B cell (primary cell): ENCODE data around the gene IL11RA. TPM values are rescaled to one million over a fixed set of nuclear protein-coding genes. Genes with fewer than 3 reads are reported as not detected.

Source experiments
- ATAC-seq: fragments of 200-7000 bp; cut with Tn5 transposase; one replicate; pipeline ENCODE4 v1.10.0; 2021; ENCODE audit warnings: low read depth, mild to moderate bottlenecking, moderate number of reproducible peaks, moderate library complexity
- CTCF ChIA-PET: fragments of 350-600 bp; sonication (Branson Sonifier 250); formaldehyde crosslinking; loops from one replicate; lab custom pipeline; 2021; ENCODE audit warnings: antibody characterized with exemption, inconsistent platforms; lab: Charles Lee
- POLR2A ChIA-PET: fragments of 350-600 bp; sonication (Branson Sonifier 250); formaldehyde crosslinking; loops from one replicate; lab custom pipeline; 2021; ENCODE audit warnings: antibody characterized with exemption; lab: Charles Lee
- DNase-seq: peaks from one replicate; pipeline ENCODE4 v3.0.0; 2013
- H2AFZ ChIP-seq: 2 replicates; pipeline ENCODE4 v1.6.1; 2012; ENCODE audit warnings: mild to moderate bottlenecking, low read depth, low read length; ENCODE audit not compliant: insufficient read depth, poor library complexity, severe bottlenecking
- H3K27ac ChIP-seq, 2 donors: 1 replicate in 1 of 2; 2 replicates in 1 of 2; pipeline ENCODE4 v1.5.1; 2012 to 2013; ENCODE audit warnings: low read length in 2 of 2, mild to moderate bottlenecking in 2 of 2, moderate library complexity in 1 of 2
- H3K27me3 ChIP-seq, 4 experiments: fragments of 200-600 bp in 1 of 4; sonication (generic) in 1 of 4; replicated peaks in 1 of 4; 1 replicate in 2 of 4; 2 replicates in 2 of 4; pipeline versions ENCODE4 v1.6.1 to v1.7.0; 2013 to 2016; ENCODE audit warnings: low read length in 3 of 4, mild to moderate bottlenecking in 2 of 4, mixed read lengths in 1 of 4, moderate library complexity in 1 of 4; ENCODE audit not compliant: insufficient read depth in 4 of 4, control insufficient read depth in 3 of 4; ENCODE audit errors: control extremely low read depth in 1 of 4
- H3K36me3 ChIP-seq, 2 experiments: replicated peaks in 1 of 2; 1 replicate in 1 of 2; 2 replicates in 1 of 2; pipeline versions ENCODE4 v1.6.1 to v1.7.1; 2013; ENCODE audit warnings: low read length in 1 of 2; ENCODE audit not compliant: insufficient read depth in 2 of 2, control insufficient read depth in 1 of 2; ENCODE audit errors: control extremely low read depth in 1 of 2, extremely low read depth in 1 of 2
- H3K4me1 ChIP-seq, 2 donors: fragments of 200-600 bp in 1 of 2; sonication (generic) in 1 of 2; 1 replicate in 1 of 2; 2 replicates in 1 of 2; pipeline versions ENCODE4 v1.5.1 to v1.6.1; 2013 to 2017; ENCODE audit warnings: low read length in 2 of 2; ENCODE audit not compliant: control insufficient read depth in 2 of 2, insufficient read depth in 2 of 2
- H3K4me2 ChIP-seq: replicated peaks from 2 replicates; pipeline ENCODE3; 2012; ENCODE audit warnings: mild to moderate bottlenecking, low read depth, low read length; ENCODE audit not compliant: poor library complexity, severe bottlenecking
- H3K4me3 ChIP-seq, 5 experiments: fragments of 200-600 bp in 1 of 5; sonication (generic) in 1 of 5; 1 replicate in 3 of 5; 2 replicates in 2 of 5; pipeline versions ENCODE4 v1.5.1 to v1.7.0; 2011 to 2016; ENCODE audit warnings: low read length in 4 of 5, mild to moderate bottlenecking in 4 of 5, low read depth in 2 of 5, control low read depth in 1 of 5, moderate library complexity in 1 of 5; ENCODE audit not compliant: insufficient read depth in 1 of 5; ENCODE audit errors: control extremely low read depth in 1 of 5, extremely low read depth in 1 of 5
- H3K79me2 ChIP-seq: fragments of 200-600 bp; sonication (generic); one replicate; pipeline ENCODE4 v1.6.0; 2016; ENCODE audit warnings: low read length; ENCODE audit not compliant: control insufficient read depth, insufficient read depth
- H3K9ac ChIP-seq: fragments of 200-600 bp; sonication (generic); 2 replicates; pipeline ENCODE4 v1.6.1; 2017; ENCODE audit warnings: mild to moderate bottlenecking, low read length, moderate library complexity
- H3K9me3 ChIP-seq, 3 donors: one replicate each; pipeline versions ENCODE4 v1.6.1 to v1.7.1; 2013; ENCODE audit warnings: low read length in 2 of 3; ENCODE audit not compliant: control insufficient read depth in 2 of 3, insufficient read depth in 1 of 3; ENCODE audit errors: control extremely low read depth in 1 of 3
- H4K20me1 ChIP-seq: 2 replicates; pipeline ENCODE4 v1.6.0; 2012; ENCODE audit warnings: mild to moderate bottlenecking, low read length; ENCODE audit not compliant: insufficient read depth, control insufficient read depth, poor library complexity, severe bottlenecking
- H3K27ac Mint-ChIP-seq: one replicate; pipeline ENCODE4 v1.8.0; 2021; ENCODE audit warnings: mixed read lengths
- H3K27me3 Mint-ChIP-seq: one replicate; pipeline ENCODE4 v1.8.0; 2021; ENCODE audit warnings: mixed read lengths
- H3K4me1 Mint-ChIP-seq: one replicate; pipeline ENCODE4 v1.8.0; 2021; ENCODE audit warnings: mixed read lengths
- H3K4me3 Mint-ChIP-seq: one replicate; pipeline ENCODE4 v1.8.0; 2021; ENCODE audit warnings: mixed read lengths
- H3K9me3 Mint-ChIP-seq: one replicate; pipeline ENCODE4 v1.8.0; 2022; ENCODE audit warnings: mixed read lengths; ENCODE audit not compliant: insufficient read depth
- EZH2 ChIP-seq: IDR thresholded peaks from 2 replicates; pipeline ENCODE4 v1.6.1; 2012; ENCODE audit warnings: borderline replicate concordance, low read depth, mild to moderate bottlenecking, moderate library complexity, low read length; ENCODE audit not compliant: insufficient read depth, poor library complexity, severe bottlenecking
- whole genome bisulfite sequencing: methylation state at CpG from one replicate; pipeline ENCODE4 v1.1.5; 2013; ENCODE audit warnings: missing lambda C conversion rate; ENCODE audit not compliant: insufficient coverage; 5-methylcytosine and 5-hydroxymethylcytosine counted together
- intact Hi-C: fragments of 100-400 bp; cut with micrococcal nuclease; formaldehyde crosslinking; loops from one replicate; pipeline ENCODE4 v1.10.0; 2022
- polyA plus RNA-seq: library from polyadenylated mRNA; depleted of rRNA; stranded (reverse); fragments of >200 nt; gene quantifications from 2 replicates; pipeline ENCODE4 v1.2.3, GENCODE V29; 2012
- total RNA-seq, 2 donors: library from RNA; stranded (reverse); fragments of 120-200 nt in 1 of 2; gene quantifications; 1 replicate in 1 of 2; 2 replicates in 1 of 2; pipeline versions ENCODE4 v1.2.3 to v1.2.4, GENCODE V29; 2013 to 2022
- TF ChIP-seq, protein P1 (sequence below): fragments of 200-600 bp; IDR thresholded peaks from one replicate; pipeline ENCODE4 v1.8.0; 2022; ENCODE audit warnings: antibody characterized with exemption, mild to moderate bottlenecking

IL11RA gene
- total and polyA plus RNA-seq, 2 donors (not counting 1 experiment from before 2014, with no cell fraction given), result 47.3 to 58.0 TPM

DNA sequence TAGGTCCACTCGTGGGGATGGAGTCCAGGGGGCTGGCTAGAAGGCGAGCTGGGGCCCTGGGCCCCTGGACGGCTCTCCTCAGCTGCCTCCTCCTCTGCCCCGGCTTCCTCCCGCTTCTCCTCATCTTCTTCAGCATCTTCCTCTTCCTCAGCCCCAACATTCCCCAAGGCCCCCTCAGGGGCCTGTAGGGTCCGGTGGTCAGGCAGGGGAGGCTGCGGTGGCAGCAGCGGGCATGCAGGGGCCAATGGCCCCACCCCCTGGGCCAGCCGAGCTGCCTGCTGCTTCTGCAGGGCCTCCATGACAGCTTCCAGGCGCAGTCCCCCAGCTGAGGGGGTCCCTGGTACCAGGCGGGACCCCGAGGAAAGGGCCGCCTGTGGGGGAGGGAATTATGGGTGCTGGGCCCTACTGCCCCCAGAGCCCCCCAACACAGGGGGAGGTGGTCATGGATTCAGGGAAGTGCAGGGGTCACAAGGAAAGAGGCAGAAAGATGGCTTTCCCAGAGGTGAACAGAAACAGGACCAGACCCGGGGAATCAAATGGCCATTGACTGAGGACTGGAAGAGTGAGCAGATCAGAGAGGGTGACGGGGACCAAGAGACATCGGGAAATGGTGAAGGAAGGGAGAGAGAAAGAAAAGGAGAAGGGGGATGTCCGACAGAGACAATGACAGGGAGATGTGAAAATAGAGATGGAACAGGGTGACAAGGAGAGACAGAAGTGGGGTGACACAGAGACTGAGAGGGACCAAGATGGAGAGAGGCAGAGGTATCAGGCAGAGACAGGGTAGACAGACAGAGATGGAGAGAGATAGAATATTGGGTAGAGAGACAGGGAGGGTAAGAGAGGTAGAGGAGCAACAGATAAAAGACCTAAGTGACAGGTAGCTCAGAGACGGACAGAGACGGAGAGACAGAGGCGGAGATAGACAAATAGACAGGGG, 24.0 kb upstream of the IL11RA start:
- ChIA-PET CTCF (interaction anchor here (1.0 kb wide), 1 partner anchor 8 kb away, joined by 3 read pairs; the partner anchor contains the start of gene DCTN3), POLR2A (no interaction called here)
- Mint-ChIP-seq H3K9me3 (no peaks in the 10 kb centered on the region), H3K27ac (peak overlapping the region; percentile 1), H3K4me1 (peaks cover 22% of the 10 kb centered on the region), H3K4me3 (peak overlapping the region; percentile 85), H3K27me3 (peaks cover 61% of the 10 kb centered on the region)
- TF ChIP-seq, protein P1, sequence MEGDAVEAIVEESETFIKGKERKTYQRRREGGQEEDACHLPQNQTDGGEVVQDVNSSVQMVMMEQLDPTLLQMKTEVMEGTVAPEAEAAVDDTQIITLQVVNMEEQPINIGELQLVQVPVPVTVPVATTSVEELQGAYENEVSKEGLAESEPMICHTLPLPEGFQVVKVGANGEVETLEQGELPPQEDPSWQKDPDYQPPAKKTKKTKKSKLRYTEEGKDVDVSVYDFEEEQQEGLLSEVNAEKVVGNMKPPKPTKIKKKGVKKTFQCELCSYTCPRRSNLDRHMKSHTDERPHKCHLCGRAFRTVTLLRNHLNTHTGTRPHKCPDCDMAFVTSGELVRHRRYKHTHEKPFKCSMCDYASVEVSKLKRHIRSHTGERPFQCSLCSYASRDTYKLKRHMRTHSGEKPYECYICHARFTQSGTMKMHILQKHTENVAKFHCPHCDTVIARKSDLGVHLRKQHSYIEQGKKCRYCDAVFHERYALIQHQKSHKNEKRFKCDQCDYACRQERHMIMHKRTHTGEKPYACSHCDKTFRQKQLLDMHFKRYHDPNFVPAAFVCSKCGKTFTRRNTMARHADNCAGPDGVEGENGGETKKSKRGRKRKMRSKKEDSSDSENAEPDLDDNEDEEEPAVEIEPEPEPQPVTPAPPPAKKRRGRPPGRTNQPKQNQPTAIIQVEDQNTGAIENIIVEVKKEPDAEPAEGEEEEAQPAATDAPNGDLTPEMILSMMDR, result no peak
- TF ChIP-seq EZH2, result peak; percentile 84
- peak overlapping the region; percentile 81 for H3K4me2 ChIP-seq
- intact Hi-C loops, result loop anchor here (2.0 kb wide), 1 partner anchor 15 kb away; the partner anchor contains the start of gene RPP25L
- no peaks in the 10 kb centered on the region for H3K36me3 ChIP-seq
- peak overlapping the region; percentile 53 for H3K9ac ChIP-seq
- H3K79me2 ChIP-seq, result no peaks in the 10 kb centered on the region
- H3K4me3 ChIP-seq, result peak overlapping the region in 3 of 5 experiments; percentile 38 to 57 (median 51)
- peak overlapping the region; percentile 58 for H2AFZ ChIP-seq
- H3K27ac ChIP-seq, result no peak overlapping the region
- H3K4me1 ChIP-seq, result peaks cover 35 to 42% of the 10 kb centered on the region in 2 donors
- peaks cover 0 to 76% (median 57%) of the 10 kb centered on the region in 4 experiments for H3K27me3 ChIP-seq
- ATAC-seq, result no peak
- peaks cover 6% of the 10 kb centered on the region for H4K20me1 ChIP-seq
- peaks cover 0 to 30% (median 0%) of the 10 kb centered on the region in 3 donors for H3K9me3 ChIP-seq
- DNase-seq, result no peak
- WGBS, result 37% methylated on average over 20 of the region's 20 CpGs
